HG03575 (cell line): ENCODE data around the gene CARD19.
"Not testable (repeated sequence)": the region's sequence is repeated elsewhere in the genome, so short reads cannot be mapped to it uniquely, and the experiment has no call there.

Source experiments
- ATAC-seq: cut with Tn5 transposase; IDR thresholded peaks from one replicate; pipeline ENCODE4 v1.9.1; 2021; ENCODE audit not compliant: unreplicated experiment, insufficient number of reproducible peaks, low FRiP score; ENCODE audit errors: extremely low read depth

The CARD19 gene

GRCh38 chr9:93141771-93142483 is 45.9 kb downstream of the CARD19 start:
- ATAC-seq: no peak

GRCh38 chr9:93143830-93144530 is 48.0 kb downstream of the CARD19 start:
- no peak for ATAC-seq

- not testable (repeated sequence) for ATAC-seq
These were observed 50.7 kb downstream of the CARD19 start for GRCh38 chr9:93146696-93147095.

GRCh38 chr9:93147632-93148031 is 51.6 kb downstream of the CARD19 start:
- ATAC-seq: no peak

GRCh38 chr9:93148721-93149120 is 52.7 kb downstream of the CARD19 start:
- ATAC-seq: no peak

- ATAC-seq: no peak
These were observed 53.3 kb downstream of the CARD19 start for GRCh38 chr9:93149361-93149760.

- ATAC-seq: no peak
These were observed 55.2 kb downstream of the CARD19 start for GRCh38 chr9:93151097-93151784.

GRCh38 chr9:93154293-93154903 is 58.4 kb downstream of the CARD19 start:
- no peak for ATAC-seq

- no peak for ATAC-seq
These were observed 59.9 kb downstream of the CARD19 start for GRCh38 chr9:93155716-93156474.

GRCh38 chr9:93156475-93157008 is 60.5 kb downstream of the CARD19 start:
- no peak for ATAC-seq

- no peak for ATAC-seq
These were observed 63.8 kb downstream of the CARD19 start for GRCh38 chr9:93159601-93160471.

- ATAC-seq: no peak
These were observed 66.0 kb downstream of the CARD19 start for GRCh38 chr9:93161786-93162562.
